SKM-1 (cell line): ENCODE data around the gene EPHA2.

Experiments used
- DNase-seq: peaks from one replicate; lab custom pipeline; 2025; ENCODE audit not compliant: unreplicated experiment; lab: John Stamatoyannopoulos, UW

EPHA2 gene

GRCh38 chr1:16138772-16139221 lies 17.1 kb downstream of the EPHA2 start:
- DNase-seq: no peak

- DNase-seq: no peak
These were observed 17.9 kb downstream of the EPHA2 start for GRCh38 chr1:16137890-16138467.

DNA sequence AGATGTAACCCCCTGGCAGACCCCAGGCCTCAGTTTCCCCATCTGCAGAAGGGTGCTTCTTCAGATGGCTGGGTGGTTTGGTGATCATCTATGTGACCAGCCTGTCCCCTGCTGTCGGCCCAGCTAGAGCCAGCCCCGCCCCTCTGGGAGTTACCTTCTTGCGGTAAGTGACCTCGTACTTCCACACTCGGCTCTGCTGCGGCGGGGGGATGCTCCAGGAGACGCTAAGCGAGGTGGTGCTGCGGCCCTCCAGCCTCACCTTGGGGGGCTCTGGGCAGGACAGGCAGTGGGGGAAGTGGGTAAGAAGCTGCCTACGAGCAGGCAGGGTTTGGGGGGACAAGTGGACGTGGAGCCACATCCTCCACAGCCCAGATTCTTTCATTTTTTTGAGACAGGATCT lies 20.4 kb downstream of the EPHA2 start:
- DNase-seq: no peak

- no peak for DNase-seq
These were observed 21.0 kb downstream of the EPHA2 start for GRCh38 chr1:16134906-16135305.

GRCh38 chr1:16134066-16134801 lies 21.6 kb downstream of the EPHA2 start:
- DNase-seq: no peak

- DNase-seq: no peak
These were observed 22.6 kb downstream of the EPHA2 start for GRCh38 chr1:16133007-16133961.

- DNase-seq: no peak
These were observed 23.5 kb downstream of the EPHA2 start for GRCh38 chr1:16132325-16132785.

GRCh38 chr1:16131636-16132324 lies 24.1 kb downstream of the EPHA2 start:
- no peak for DNase-seq

GRCh38 chr1:16130827-16131226 lies 25.0 kb downstream of the EPHA2 start:
- no peak for DNase-seq

- DNase-seq: no peak
These were observed 25.8 kb downstream of the EPHA2 start for GRCh38 chr1:16129921-16130543.

DNA sequence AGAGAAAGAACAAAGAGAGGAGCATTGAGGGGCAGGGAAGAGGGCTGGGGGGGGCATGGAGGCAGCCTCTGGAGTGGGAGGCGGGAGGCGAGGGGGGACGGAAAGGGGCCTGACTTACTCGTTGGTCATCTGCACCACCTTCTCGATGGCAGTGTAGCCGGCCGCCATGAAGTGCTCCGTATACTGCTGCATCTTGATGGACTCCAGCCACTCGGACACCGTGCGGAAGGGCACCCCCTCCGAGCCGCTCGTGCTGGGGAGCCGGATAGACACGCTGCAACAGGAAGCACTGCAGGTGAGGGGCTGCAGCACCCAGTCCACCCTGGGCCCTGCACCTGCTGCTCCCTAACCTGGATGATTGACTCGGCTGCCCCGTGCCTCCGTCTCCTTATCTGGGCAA lies 26.6 kb downstream of the EPHA2 start:
- DNase-seq: no peak

- DNase-seq: no peak
These were observed 27.5 kb downstream of the EPHA2 start for GRCh38 chr1:16128338-16128741.

DNA sequence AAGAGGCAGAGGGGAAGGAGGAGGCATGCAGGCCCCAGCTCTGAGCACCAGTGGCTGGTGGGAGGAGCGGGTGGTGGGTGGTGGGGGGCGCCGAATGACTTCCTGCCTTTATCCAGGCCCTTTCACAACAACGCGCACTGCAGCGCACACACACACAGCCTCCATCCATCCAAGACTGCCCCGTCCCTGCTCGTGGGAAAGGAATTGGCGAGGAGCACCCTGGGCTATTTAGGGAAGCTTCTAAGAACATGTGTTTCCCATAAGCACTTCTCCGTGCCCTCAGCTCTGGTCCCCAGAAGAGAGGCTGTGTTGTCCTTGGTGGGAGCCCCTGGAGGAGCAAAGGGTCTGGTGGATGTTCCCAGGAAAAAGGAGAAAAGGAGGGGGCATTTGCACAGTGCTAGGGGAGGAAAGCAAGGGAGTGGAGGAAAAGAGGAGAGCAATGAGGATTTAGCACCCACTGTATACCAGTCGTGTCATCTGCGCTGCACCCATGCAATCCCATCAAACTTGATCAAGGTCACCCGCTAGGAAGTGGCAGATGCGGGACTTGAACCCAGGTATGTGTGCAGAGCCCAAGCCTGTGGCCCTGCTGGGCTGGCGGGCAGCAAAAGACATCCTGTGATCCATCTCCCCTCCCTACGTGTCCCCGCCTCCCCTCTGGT lies 28.1 kb downstream of the EPHA2 start:
- DNase-seq: no peak

GRCh38 chr1:16126743-16127515 lies 28.9 kb downstream of the EPHA2 start:
- no peak for DNase-seq

- DNase-seq: no peak
These were observed 29.7 kb downstream of the EPHA2 start for GRCh38 chr1:16126160-16126559.

GRCh38 chr1:16125483-16125882 lies 30.4 kb downstream of the EPHA2 start:
- no peak for DNase-seq

DNA sequence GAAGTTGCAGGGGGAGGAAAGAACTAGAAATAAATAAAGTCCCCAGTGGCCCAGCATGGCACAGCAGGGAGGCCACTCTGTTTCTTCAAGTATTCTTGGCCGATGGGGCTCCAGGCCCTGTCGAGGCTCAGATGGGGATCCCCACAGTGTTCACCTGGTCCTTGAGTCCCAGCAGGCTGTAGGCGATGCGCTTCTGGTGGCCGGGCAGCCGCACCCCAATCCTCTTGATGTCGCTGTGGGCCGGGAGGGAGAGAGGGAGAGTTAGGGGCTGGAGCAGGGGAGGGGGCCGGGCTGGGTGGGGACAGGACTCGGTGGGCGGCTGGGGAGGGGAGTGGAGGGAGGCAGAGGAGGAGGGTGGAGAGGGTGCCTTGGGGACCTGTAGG lies 30.8 kb downstream of the EPHA2 start:
- no peak for DNase-seq

DNA sequence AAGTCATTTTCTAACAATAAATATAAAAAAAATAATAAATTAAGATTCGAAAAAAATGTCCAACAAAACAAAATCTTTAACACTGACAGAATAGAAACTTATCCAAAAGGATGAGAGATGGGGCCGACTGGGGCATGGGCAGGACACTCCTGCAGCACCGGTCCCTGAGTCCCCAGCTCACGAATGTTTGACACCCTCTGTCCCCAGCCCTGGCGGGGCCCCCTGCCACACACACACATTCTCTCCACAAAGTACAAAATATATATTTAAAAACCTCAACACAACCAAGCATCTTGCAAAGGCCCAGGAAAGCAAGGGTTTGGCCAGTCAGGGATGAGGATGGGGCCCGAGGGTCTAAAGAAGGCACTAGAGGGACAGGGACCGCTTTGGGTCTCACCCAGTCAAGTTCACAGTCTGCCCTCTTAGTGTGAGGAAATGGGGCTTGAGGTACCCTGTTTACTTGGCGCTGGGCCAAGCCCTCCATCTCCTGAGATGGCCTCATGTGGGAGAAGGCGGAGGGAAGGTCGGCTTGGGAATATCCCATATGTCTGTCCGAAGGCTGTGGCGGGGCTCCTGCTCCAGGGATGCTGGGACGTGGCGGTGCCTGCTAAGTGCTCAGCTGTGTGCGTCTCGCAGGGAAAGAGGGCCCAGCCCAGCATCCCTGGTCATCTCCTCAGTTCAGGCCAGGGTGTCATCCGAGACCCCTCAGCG lies 31.3 kb downstream of the EPHA2 start:
- no peak for DNase-seq

GRCh38 chr1:16122916-16123315 lies 33.0 kb downstream of the EPHA2 start:
- no peak for DNase-seq
